IMR-90 (cell line): ENCODE results near the gene RBPJ. TPM values are rescaled to one million over a fixed set of nuclear protein-coding genes. Genes with fewer than 3 reads are reported as not detected.

Source experiments
- ATAC-seq: fragments of 200-7000 bp; cut with Tn5 transposase; 2 replicates; pipeline ENCODE4 v1.9.1; 2020; ENCODE audit warnings: low read depth, mild to moderate bottlenecking, moderate library complexity
- BruUV-seq: library from RNA; stranded (reverse); fragments of 400-500 nt; replicated peaks from 2 replicates; lab custom pipeline; 2021; lab: Mats Ljungman, UMichigan
- CTCF ChIA-PET: fragments of 300-600 bp; formaldehyde crosslinking; extraction: SDS; loops from one replicate; lab custom pipeline; 2021; ENCODE audit warnings: antibody characterized with exemption; lab: Yijun Ruan, JAX
- POLR2A ChIA-PET: fragments of 300-600 bp; sonication (Branson Sonifier 250); formaldehyde crosslinking; loops from one replicate; lab custom pipeline; 2022; ENCODE audit warnings: antibody characterized with exemption; ENCODE audit not compliant: unreplicated experiment; lab: Charles Lee
- DNase-seq: peaks from one replicate; pipeline ENCODE4 v3.0.0; 2013
- H2AFZ ChIP-seq: replicated peaks from 2 replicates; pipeline ENCODE3; 2013; ENCODE audit warnings: low read length, mild to moderate bottlenecking; ENCODE audit not compliant: poor library complexity
- H2AK5ac ChIP-seq: 2 replicates; pipeline ENCODE4 v1.6.1; 2013; ENCODE audit warnings: low read depth, low read length, inconsistent platforms
- H2AK9ac ChIP-seq: replicated peaks from 2 replicates; pipeline ENCODE3; 2013; ENCODE audit warnings: mild to moderate bottlenecking, low read depth, low read length, moderate library complexity; ENCODE audit not compliant: poor library complexity
- H2BK120ac ChIP-seq: 2 replicates; pipeline ENCODE4 v1.6.1; 2013; ENCODE audit warnings: low read depth, low read length, inconsistent platforms
- H2BK15ac ChIP-seq: 3 replicates; pipeline ENCODE4 v1.6.1; 2013; ENCODE audit warnings: low read depth, low read length, inconsistent platforms
- H2BK20ac ChIP-seq: 2 replicates; pipeline ENCODE4 v1.6.1; 2013; ENCODE audit warnings: low read depth, mild to moderate bottlenecking, inconsistent platforms, low read length, moderate library complexity
- H2BK5ac ChIP-seq: 2 replicates; pipeline ENCODE4 v1.6.1; 2013; ENCODE audit warnings: mild to moderate bottlenecking, low read depth, low read length, inconsistent platforms; ENCODE audit not compliant: poor library complexity, severe bottlenecking
- H3K14ac ChIP-seq: replicated peaks from 2 replicates; pipeline ENCODE4 v1.6.1; 2013; ENCODE audit warnings: low read depth, low read length, inconsistent platforms
- H3K18ac ChIP-seq: 2 replicates; pipeline ENCODE4 v1.6.1; 2013; ENCODE audit warnings: low read depth, low read length, control low read depth
- H3K23ac ChIP-seq: 2 replicates; pipeline ENCODE4 v1.6.1; 2013; ENCODE audit warnings: low read depth, low read length, inconsistent platforms
- H3K27ac ChIP-seq: 2 replicates; pipeline ENCODE4 v1.5.1; 2013; ENCODE audit warnings: mild to moderate bottlenecking, control low read depth, low read length; ENCODE audit not compliant: insufficient read depth
- H3K27me3 ChIP-seq: 2 replicates; pipeline ENCODE4 v1.6.1; 2013; ENCODE audit warnings: low read length; ENCODE audit not compliant: control insufficient read depth, insufficient read depth
- H3K36me3 ChIP-seq: 2 replicates; pipeline ENCODE4 v1.6.1; 2013; ENCODE audit warnings: low read length, mixed read lengths; ENCODE audit not compliant: control insufficient read depth, insufficient read depth
- H3K4ac ChIP-seq: 2 replicates; pipeline ENCODE4 v1.6.1; 2013; ENCODE audit warnings: low read depth, low read length, inconsistent platforms
- H3K4me1 ChIP-seq: 2 replicates; pipeline ENCODE4 v1.6.1; 2013; ENCODE audit warnings: low read length, mixed read lengths; ENCODE audit not compliant: control insufficient read depth, insufficient read depth
- H3K4me2 ChIP-seq: 2 replicates; pipeline ENCODE4 v1.6.1; 2013; ENCODE audit warnings: low read depth, mild to moderate bottlenecking, control low read depth, low read length, moderate library complexity
- H3K4me3 ChIP-seq: 2 replicates; pipeline ENCODE4 v1.5.1; 2013; ENCODE audit warnings: low read depth, mild to moderate bottlenecking, control low read depth, low read length, moderate library complexity; ENCODE audit not compliant: insufficient read depth
- H3K56ac ChIP-seq: 2 replicates; pipeline ENCODE4 v1.6.1; 2013; ENCODE audit warnings: low read length, inconsistent platforms; ENCODE audit not compliant: insufficient read depth; ENCODE audit errors: extremely low read depth
- H3K79me1 ChIP-seq, 2 experiments: 2 replicates each; pipeline ENCODE4 v1.6.1; 2013; ENCODE audit warnings: low read length in 2 of 2, inconsistent platforms in 1 of 2, low read depth in 1 of 2
- H3K9ac ChIP-seq: 2 replicates; pipeline ENCODE4 v1.6.1; 2013; ENCODE audit warnings: low read depth, low read length, control low read depth
- H3K9me1 ChIP-seq: 2 replicates; pipeline ENCODE4 v1.6.1; 2013; ENCODE audit warnings: low read length, inconsistent platforms; ENCODE audit not compliant: insufficient read depth
- H3K9me3 ChIP-seq: 2 replicates; pipeline ENCODE4 v1.6.1; 2013; ENCODE audit warnings: low read length; ENCODE audit not compliant: control insufficient read depth, insufficient read depth
- H4K20me1 ChIP-seq: 2 replicates; pipeline ENCODE4 v1.6.1; 2013; ENCODE audit warnings: low read length, inconsistent platforms; ENCODE audit not compliant: insufficient read depth
- H4K5ac ChIP-seq: 2 replicates; pipeline ENCODE4 v1.6.1; 2013; ENCODE audit warnings: mild to moderate bottlenecking, low read depth, low read length, control low read depth
- H4K8ac ChIP-seq, 2 experiments: 2 replicates each; pipeline ENCODE4 v1.6.1; 2013; ENCODE audit warnings: low read depth in 2 of 2, low read length in 2 of 2, control low read depth in 1 of 2, inconsistent platforms in 1 of 2
- H4K91ac ChIP-seq: 2 replicates; pipeline ENCODE4 v1.6.1; 2013; ENCODE audit warnings: low read depth, low read length, inconsistent platforms; ENCODE audit not compliant: insufficient read depth
- BHLHE40 ChIP-seq: fragments of 150-350 bp; IDR thresholded peaks from 2 replicates; pipeline ENCODE4 v1.6.1; 2016; ENCODE audit warnings: mild to moderate bottlenecking, low read depth, low read length
- CEBPB ChIP-seq: IDR thresholded peaks from 2 replicates; pipeline ENCODE4 v1.6.1; 2012; ENCODE audit warnings: low read depth, low read length, improper control_type of control experiment
- CTCF ChIP-seq: conservative IDR thresholded peaks from 2 replicates; pipeline ENCODE4 v1.5.1; 2012; ENCODE audit warnings: mild to moderate bottlenecking, low read depth, low read length, improper control_type of control experiment
- ELK1 ChIP-seq: fragments of 150-350 bp; IDR thresholded peaks from 2 replicates; pipeline ENCODE4 v1.6.1; 2016; ENCODE audit warnings: low read depth, mild to moderate bottlenecking, low read length, moderate library complexity, borderline replicate concordance
- MAFK ChIP-seq: IDR thresholded peaks from 2 replicates; pipeline ENCODE4 v1.6.1; 2012; ENCODE audit warnings: low read depth, low read length, improper control_type of control experiment
- MAZ ChIP-seq: IDR thresholded peaks from 2 replicates; pipeline ENCODE4 v1.6.1; 2012; ENCODE audit warnings: low read depth, mild to moderate bottlenecking, low read length, improper control_type of control experiment, moderate library complexity, borderline replicate concordance
- MXI1 ChIP-seq: IDR thresholded peaks from 2 replicates; pipeline ENCODE4 v1.6.1; 2012; ENCODE audit warnings: low read depth, mild to moderate bottlenecking, low read length, moderate library complexity, borderline replicate concordance
- NFE2L2 ChIP-seq: fragments of 150-350 bp; IDR thresholded peaks from 2 replicates; pipeline ENCODE4 v1.6.1; 2016; ENCODE audit warnings: low read depth, mild to moderate bottlenecking, low read length
- POLR2A ChIP-seq: IDR thresholded peaks from 2 replicates; pipeline ENCODE4 v1.6.1; 2012; ENCODE audit warnings: mild to moderate bottlenecking, low read depth, low read length
- RAD21 ChIP-seq: IDR thresholded peaks from 2 replicates; pipeline ENCODE4 v1.6.1; 2012; ENCODE audit warnings: low read length, improper control_type of control experiment
- RCOR1 ChIP-seq: IDR thresholded peaks from 2 replicates; pipeline ENCODE4 v1.6.1; 2012; ENCODE audit warnings: mild to moderate bottlenecking, low read length, improper control_type of control experiment; ENCODE audit not compliant: insufficient replicate concordance
- RFX5 ChIP-seq: IDR thresholded peaks from 2 replicates; pipeline ENCODE4 v1.8.0; 2012; ENCODE audit warnings: low read depth, mild to moderate bottlenecking, low read length, moderate library complexity
- USF2 ChIP-seq: fragments of 150-350 bp; IDR thresholded peaks from 2 replicates; pipeline ENCODE4 v1.6.1; 2017; ENCODE audit warnings: mild to moderate bottlenecking, antibody characterized with exemption, low read length, low read depth
- WGBS, 2 experiments: methylation state at CpG; one replicate each; pipeline versions ENCODE4 v1.1.5 to v1.1.7; 2013; ENCODE audit warnings: missing lambda C conversion rate in 2 of 2; ENCODE audit not compliant: insufficient read length in 1 of 2; ENCODE audit errors: extremely low coverage in 2 of 2; 5-methylcytosine and 5-hydroxymethylcytosine counted together
- dilution Hi-C: fragments of 300-500 bp; cut with HindIII; formaldehyde crosslinking; loops from one replicate; pipeline ENCODE4 v1.14.3; 2018; ENCODE audit warnings: low sequenced_read_pairs; ENCODE audit not compliant: unreplicated experiment
- in situ Hi-C: fragments of 300-500 bp; cut with MboI; formaldehyde crosslinking; loops from 3 replicates; pipeline ENCODE4 v1.14.3; 2019; ENCODE audit warnings: low sequenced_read_pairs, inconsistent platforms, mixed read lengths
- intact Hi-C: fragments of 100-400 bp; cut with micrococcal nuclease; formaldehyde crosslinking; loops from 2 replicates; pipeline ENCODE4 v1.10.0; 2022
- polyA plus RNA-seq, 3 experiments: library from polyadenylated mRNA; depleted of rRNA; stranded (reverse); fragments of >200 nt; gene quantifications; 2 replicates each; pipeline ENCODE4 v1.2.3, GENCODE V29; 2012; ENCODE audit warnings: low replicate concordance in 1 of 3
- total RNA-seq: library from RNA; depleted of rRNA; stranded (reverse); fragments of >200 nt; gene quantifications from 2 replicates; pipeline ENCODE4 v1.2.3, GENCODE V29; 2012

RBPJ gene
- total and polyA plus RNA-seq, 2 of the 4 experiments (the other 2 are of a cell fraction) = 50.3 to 148 TPM

GRCh38 chr4:26420913-26421312 lies 100.1 kb downstream of the RBPJ start:
- TF ChIP-seq CEBPB (no peak), MAZ (no peak), RCOR1 (no peak), USF2 (no peak), MAFK (no peak), RAD21 (no peak), ELK1 (no peak), POLR2A (no peak), CTCF (no peak), BHLHE40 (no peak), MXI1 (no peak), RFX5 (no peak), NFE2L2 (no peak)
- ATAC-seq = peak; percentile 28; the same call in 1 of the 2 replicates

More at GRCh38 chr4:26420913-26421312, 100.1 kb downstream of the RBPJ start:
- CTCF ChIA-PET = no interaction called here
- intact Hi-C loops = no loop called here
- H3K9ac ChIP-seq = no peak overlapping the region
- peak overlapping the region; percentile 22; the same call in 1 of the 2 replicates for H3K4me2 ChIP-seq
- peak overlapping the region; percentile 30; the same call in 1 of the 2 replicates for H3K27ac ChIP-seq
- POLR2A ChIA-PET = no interaction called here
- H3K4me1 ChIP-seq = peaks cover 11% of the 10 kb centered on the region
- H2AK5ac ChIP-seq = peak overlapping the region; percentile 62; the same call in 1 of the 2 replicates
- in situ Hi-C loops = loop anchor here (10.0 kb wide), 1 partner anchor 304 kb away; no protein-coding TSS in a partner anchor
- H3K36me3 ChIP-seq = peaks cover 22% of the 10 kb centered on the region
- no peak overlapping the region for H4K5ac ChIP-seq
- no peak overlapping the region for H3K23ac ChIP-seq
- no peak overlapping the region; the same call in 1 of the 2 replicates for H4K91ac ChIP-seq
- 0 out of 2 replicates have a peak overlapping the region, but pooled peaks have one; percentile 2 for H3K18ac ChIP-seq
- WGBS, 2 experiments = no CpG with 5 or more reads among the region's 1 CpG
- H3K14ac ChIP-seq = no peak overlapping the region; the same call in 1 of the 2 replicates
- no peak overlapping the region for H3K56ac ChIP-seq
- H3K9me1 ChIP-seq = peaks cover 11% of the 10 kb centered on the region
- H4K20me1 ChIP-seq = peaks cover 20% of the 10 kb centered on the region
- dilution Hi-C loops = no loop called here
- H3K79me1 ChIP-seq = peaks cover 13 to 44% of the 10 kb centered on the region in 2 experiments
- H2AK9ac ChIP-seq = no peak overlapping the region
- BruUV-seq = TSS peak; percentile 11
- no peaks in the 10 kb centered on the region for H3K9me3 ChIP-seq
- no peak overlapping the region for H3K4me3 ChIP-seq
- H3K4ac ChIP-seq = peak overlapping the region; percentile 62; the same call in 1 of the 2 replicates
- H2AFZ ChIP-seq = no peak overlapping the region
- H3K27me3 ChIP-seq = no peaks in the 10 kb centered on the region
- H2BK20ac ChIP-seq = peak overlapping the region; percentile 9; the same call in 1 of the 2 replicates
- peak overlapping the region; percentile 4 for H2BK5ac ChIP-seq
- H4K8ac ChIP-seq = peak overlapping the region in 1 of 2 experiments; percentile 20; a peak in 1 of 4 replicates
- H2BK15ac ChIP-seq = 0 out of 3 replicates have a peak overlapping the region, but pooled peaks have one; percentile 6
- no peak overlapping the region for H2BK120ac ChIP-seq
- peak; percentile 56 for DNase-seq
